Measurements from ENCODE around the gene RIMKLB. TPM values are rescaled to one million over a fixed set of nuclear protein-coding genes. Genes with fewer than 3 reads are reported as not detected.

The RIMKLB gene
- total and polyA plus RNA-seq, 2 of the 8 experiments (the other 6 are each of a cell fraction or from before 2014, with no cell fraction given) = 37.8 to 78.2 TPM

- H3K9me3 ChIP-seq (ENCODE audit: insufficient read depth in 2 of 2, low read depth in 1 of 2, low read length in 1 of 2) = peaks cover 13 to 15% of the 10 kb centered on the region in 2 experiments
- no peak overlapping the region for H3K4ac ChIP-seq (replicated peaks; ENCODE audit: insufficient read length, low read depth, low read length)
- H3K4me2 ChIP-seq (ENCODE audit: insufficient read depth in 1 of 2, low read depth in 2 of 2, low read length in 2 of 2) = no peak overlapping the region
- no peak overlapping the region for H4K8ac ChIP-seq (ENCODE audit: extremely low read depth, insufficient read depth, low read length)
- no peak overlapping the region for H2BK5ac ChIP-seq (ENCODE audit: low read depth, low read length)
- no peaks in the 10 kb centered on the region for H3K23me2 ChIP-seq (ENCODE audit: low read depth, low read length)
- TF ChIP-seq POLR2A (IDR thresholded peaks at IDR 0.05; ENCODE audit: control extremely low read depth in 1 of 2, low read depth in 2 of 2, low read length in 2 of 2) (peak in 1 of 2 experiments; percentile 51; a peak in 1 of 3 replicates), CTCF (IDR thresholded peaks at IDR 0.05; ENCODE audit: control extremely low read depth in 1 of 3, insufficient read depth in 1 of 3, low read depth in 1 of 3, low read length in 3 of 3) (no peak)
- DNase-seq (ENCODE audit: low read depth in 1 of 2, low spot score in 2 of 2) = peak in 1 of 2 experiments; percentile 43
- H2AK5ac ChIP-seq (ENCODE audit: low read depth, low read length) = peak overlapping the region; percentile 1; the same call in 1 of the 2 replicates
- H3K27ac ChIP-seq (ENCODE audit: low read depth, low read length) = no peak overlapping the region
- H4K20me1 ChIP-seq (replicated peaks in 1 of 2; ENCODE audit: control insufficient read depth in 1 of 2, insufficient read depth in 2 of 2, low read length in 2 of 2) = no peaks in the 10 kb centered on the region
- H2BK15ac ChIP-seq (ENCODE audit: low read length) = no peak overlapping the region
- no peak overlapping the region for H2AFZ ChIP-seq (ENCODE audit: low read length)
- H3K14ac ChIP-seq (ENCODE audit: insufficient read length) = no peak overlapping the region
- H3K4me3 ChIP-seq (ENCODE audit: extremely low read depth in 1 of 4, insufficient read depth in 2 of 4, low read depth in 3 of 4, low read length in 4 of 4) = no peak overlapping the region
- H3K56ac ChIP-seq (replicated peaks; ENCODE audit: insufficient read length, low read depth, low read length) = no peak overlapping the region
- no peak overlapping the region; the same call in 1 of the 2 replicates for H2BK20ac ChIP-seq (ENCODE audit: low read length)
- no peak overlapping the region for H2BK120ac ChIP-seq (replicated peaks; ENCODE audit: low read depth, low read length)
- ChIA-PET POLR2A (ENCODE audit: partially characterized antibody) (interaction anchor here (1.0 to 3.7 kb wide), 10 partner anchors 10 to 103 kb away, joined by 3 to 21 read pairs (median 3); no protein-coding TSS in a partner anchor), CTCF (ENCODE audit: partially characterized antibody) (interaction anchor here (0.6 to 4.8 kb wide), 10 partner anchors 29 to 285 kb away, joined by 3 to 18 read pairs (median 4); partner anchors contain the start of gene A2ML1)
- no peak for FAIRE-seq
- no peak overlapping the region for H4K5ac ChIP-seq (ENCODE audit: insufficient read length, low read depth, low read length)
- peaks cover 5 to 16% (median 7%) of the 10 kb centered on the region in 4 experiments; a peak in 6 of 8 replicates for H3K36me3 ChIP-seq (ENCODE audit: control insufficient read depth in 2 of 4, insufficient read depth in 4 of 4, low read length in 3 of 4)
- no peaks in the 10 kb centered on the region for H3K79me1 ChIP-seq (ENCODE audit: low read depth, low read length)
- H3K18ac ChIP-seq (ENCODE audit: extremely low read depth, low read length) = no peak overlapping the region
- H3K23ac ChIP-seq (ENCODE audit: insufficient read length) = no peak overlapping the region
- H2BK12ac ChIP-seq (ENCODE audit: low read depth, low read length) = 0 out of 2 replicates have a peak overlapping the region, but pooled peaks have one; percentile 20
- no peaks in the 10 kb centered on the region for H3K27me3 ChIP-seq (replicated peaks in 1 of 4; ENCODE audit: control insufficient read depth in 3 of 4, extremely low read depth in 1 of 4, insufficient read depth in 3 of 4, low read length in 3 of 4)
- H3K9ac ChIP-seq (replicated peaks in 1 of 4; ENCODE audit: extremely low read depth in 1 of 4, low read depth in 3 of 4, low read length in 3 of 4) = no peak overlapping the region; a peak in 1 of 7 replicates
- H3K4me1 ChIP-seq (replicated peaks in 1 of 4; ENCODE audit: control insufficient read depth in 3 of 4, insufficient read depth in 4 of 4, low read length in 3 of 4) = no peaks in the 10 kb centered on the region
- H4K91ac ChIP-seq (replicated peaks; ENCODE audit: insufficient read length, low read length) = no peak overlapping the region
- peaks cover 0 to 10% of the 10 kb centered on the region in 2 experiments; a peak in 3 of 4 replicates for H3K79me2 ChIP-seq (ENCODE audit: control insufficient read depth in 1 of 2, insufficient read depth in 2 of 2, low read length in 2 of 2)
Measured at GRCh38 chr12:8784290-8784888, 86.6 kb downstream of the RIMKLB start.

Data from H1 (cell line).